Measurements from ENCODE around the gene HAPLN2.
"Not testable (repeated sequence)": the region's sequence is repeated elsewhere in the genome, so short reads cannot be mapped to it uniquely, and the experiment has no call there.

Gene HAPLN2

DNA sequence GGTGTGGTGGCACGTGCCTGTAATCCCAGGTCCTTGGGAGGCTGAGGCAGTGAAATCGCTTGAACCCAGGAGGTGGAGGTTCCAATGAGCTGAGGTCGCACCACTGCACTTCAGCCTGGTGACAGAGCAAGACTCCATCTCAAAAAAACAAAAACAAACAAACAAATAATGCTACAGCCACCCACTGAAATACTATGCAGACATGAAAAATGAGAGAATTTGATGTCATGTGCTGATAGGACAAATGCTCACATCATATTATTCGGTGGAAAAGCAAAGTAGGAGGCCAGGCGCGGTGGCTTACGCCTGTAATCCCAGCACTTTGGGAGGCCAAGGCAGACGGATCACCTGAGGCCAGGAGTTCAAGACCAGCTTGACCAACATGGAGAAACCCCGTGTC lies 9.1 kb upstream of the HAPLN2 start:
- not testable (repeated sequence) for H3K18ac ChIP-seq (ENCODE audit: low read depth in 1 of 2, low read length in 2 of 2); H3K36me3 ChIP-seq (ENCODE audit: control insufficient read depth in 1 of 2, insufficient read depth in 2 of 2, low read depth in 1 of 2, low read length in 2 of 2); H2BK120ac ChIP-seq (ENCODE audit: low read depth, low read length); H3K23ac ChIP-seq (ENCODE audit: low read length in 2 of 2); H3K27ac ChIP-seq (ENCODE audit: low read length, poor library complexity, severe bottlenecking); H3K4me2 ChIP-seq (ENCODE audit: low read length, poor library complexity, severe bottlenecking); DNase-seq; H2AK5ac ChIP-seq (ENCODE audit: low read length, severe bottlenecking); H4K8ac ChIP-seq (ENCODE audit: low read length); H2BK12ac ChIP-seq (ENCODE audit: low read length in 2 of 2); H3K4ac ChIP-seq (ENCODE audit: low read depth in 1 of 2, low read length in 2 of 2); H2BK15ac ChIP-seq (ENCODE audit: low read depth, poor library complexity, severe bottlenecking); H2AFZ ChIP-seq (ENCODE audit: low read depth, low read length); H3K9ac ChIP-seq (ENCODE audit: low read length); H3K4me3 ChIP-seq (ENCODE audit: insufficient read depth in 1 of 2, low read depth in 1 of 2, low read length in 2 of 2); H3K4me1 ChIP-seq (ENCODE audit: control insufficient read depth, insufficient read depth, low read depth, low read length); H2BK5ac ChIP-seq (ENCODE audit: low read depth, low read length, poor library complexity, severe bottlenecking); H3K14ac ChIP-seq (ENCODE audit: low read length in 2 of 2); H3K9me3 ChIP-seq (ENCODE audit: control insufficient read depth, low read length); H3K79me1 ChIP-seq (replicated peaks; ENCODE audit: low read length, poor library complexity, severe bottlenecking); H4K91ac ChIP-seq (ENCODE audit: low read length)
- peaks cover 14 to 23% of the 10 kb centered on the region in 2 experiments for H3K27me3 ChIP-seq (ENCODE audit: control insufficient read depth in 1 of 2, insufficient read depth in 1 of 2, low read length in 2 of 2)
- 91% methylated on average over 6 of the region's 9 CpGs for WGBS

GRCh38 chr1:156612666-156613065 lies 6.5 kb upstream of the HAPLN2 start:
- Histone ChIP-seq H3K79me1 (replicated peaks; ENCODE audit: low read length, poor library complexity, severe bottlenecking) (no peaks in the 10 kb centered on the region), H2BK5ac (ENCODE audit: low read depth, low read length, poor library complexity, severe bottlenecking) (no peak overlapping the region), H2AFZ (ENCODE audit: low read depth, low read length) (no peak overlapping the region), H3K14ac (ENCODE audit: low read length in 2 of 2) (no peak overlapping the region), H3K36me3 (ENCODE audit: control insufficient read depth in 1 of 2, insufficient read depth in 2 of 2, low read depth in 1 of 2, low read length in 2 of 2) (no peaks in the 10 kb centered on the region), H3K27me3 (ENCODE audit: control insufficient read depth in 1 of 2, insufficient read depth in 1 of 2, low read length in 2 of 2) (peaks cover 31 to 32% of the 10 kb centered on the region in 2 experiments), H4K91ac (ENCODE audit: low read length) (no peak overlapping the region), H3K4me2 (ENCODE audit: low read length, poor library complexity, severe bottlenecking) (no peak overlapping the region), H2AK5ac (ENCODE audit: low read length, severe bottlenecking) (no peak overlapping the region), H3K4me1 (ENCODE audit: control insufficient read depth, insufficient read depth, low read depth, low read length) (no peaks in the 10 kb centered on the region), H4K8ac (ENCODE audit: low read length) (no peak overlapping the region), H3K4me3 (ENCODE audit: insufficient read depth in 1 of 2, low read depth in 1 of 2, low read length in 2 of 2) (no peak overlapping the region), H3K23ac (ENCODE audit: low read length in 2 of 2) (no peak overlapping the region), H3K27ac (ENCODE audit: low read length, poor library complexity, severe bottlenecking) (no peak overlapping the region), H3K18ac (ENCODE audit: low read depth in 1 of 2, low read length in 2 of 2) (no peak overlapping the region), H2BK12ac (ENCODE audit: low read length in 2 of 2) (peak overlapping the region in 1 of 2 experiments; percentile 18), H2BK120ac (ENCODE audit: low read depth, low read length) (no peak overlapping the region), H3K9ac (ENCODE audit: low read length) (no peak overlapping the region), H3K9me3 (ENCODE audit: control insufficient read depth, low read length) (no peaks in the 10 kb centered on the region), H3K4ac (ENCODE audit: low read depth in 1 of 2, low read length in 2 of 2) (no peak overlapping the region), H2BK15ac (ENCODE audit: low read depth, poor library complexity, severe bottlenecking) (no peak overlapping the region)
- 50% methylated on average over 2 of the region's 3 CpGs for WGBS
- DNase-seq: no peak

DNA sequence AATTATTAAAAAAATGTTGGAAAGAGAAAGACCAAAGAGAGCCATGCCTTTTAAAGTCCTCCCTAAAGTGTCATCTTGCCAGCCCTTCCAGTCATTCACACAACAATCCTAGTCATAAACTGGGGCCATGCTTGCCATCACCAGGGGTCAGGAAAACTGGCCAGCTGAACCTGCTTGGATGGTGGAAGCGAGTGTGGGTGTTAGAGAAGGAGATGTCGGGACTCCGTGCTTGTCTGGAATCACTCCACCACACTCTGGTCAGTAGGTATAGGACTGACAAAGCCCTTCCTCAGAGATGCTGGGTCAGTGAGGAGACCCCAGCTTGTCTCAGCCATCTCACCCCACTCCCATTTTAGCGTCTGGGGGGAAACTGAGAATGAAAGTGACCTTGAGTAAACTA lies 3.3 kb upstream of the HAPLN2 start:
- Histone ChIP-seq H2BK5ac (ENCODE audit: low read depth, low read length, poor library complexity, severe bottlenecking) (no peak overlapping the region), H2AK5ac (ENCODE audit: low read length, severe bottlenecking) (no peak overlapping the region), H3K27me3 (ENCODE audit: control insufficient read depth in 1 of 2, insufficient read depth in 1 of 2, low read length in 2 of 2) (peaks cover 53 to 54% of the 10 kb centered on the region in 2 experiments), H3K27ac (ENCODE audit: low read length, poor library complexity, severe bottlenecking) (no peak overlapping the region), H4K8ac (ENCODE audit: low read length) (peak overlapping the region; percentile 75), H2BK120ac (ENCODE audit: low read depth, low read length) (peak overlapping the region; percentile 79), H3K9me3 (ENCODE audit: control insufficient read depth, low read length) (no peaks in the 10 kb centered on the region), H3K4me2 (ENCODE audit: low read length, poor library complexity, severe bottlenecking) (no peak overlapping the region), H2AFZ (ENCODE audit: low read depth, low read length) (no peak overlapping the region), H3K23ac (ENCODE audit: low read length in 2 of 2) (no peak overlapping the region), H2BK12ac (ENCODE audit: low read length in 2 of 2) (peak overlapping the region in 1 of 2 experiments; percentile 96), H3K79me1 (replicated peaks; ENCODE audit: low read length, poor library complexity, severe bottlenecking) (no peaks in the 10 kb centered on the region), H2BK15ac (ENCODE audit: low read depth, poor library complexity, severe bottlenecking) (no peak overlapping the region), H3K4ac (ENCODE audit: low read depth in 1 of 2, low read length in 2 of 2) (peak overlapping the region in 1 of 2 experiments; percentile 54), H3K4me1 (ENCODE audit: control insufficient read depth, insufficient read depth, low read depth, low read length) (no peaks in the 10 kb centered on the region), H3K36me3 (ENCODE audit: control insufficient read depth in 1 of 2, insufficient read depth in 2 of 2, low read depth in 1 of 2, low read length in 2 of 2) (no peaks in the 10 kb centered on the region), H3K4me3 (ENCODE audit: insufficient read depth in 1 of 2, low read depth in 1 of 2, low read length in 2 of 2) (peak overlapping the region in 1 of 2 experiments; percentile 43), H3K14ac (ENCODE audit: low read length in 2 of 2) (peak overlapping the region in 1 of 2 experiments; percentile 26), H3K18ac (ENCODE audit: low read depth in 1 of 2, low read length in 2 of 2) (peak overlapping the region; percentile 40 to 81), H3K9ac (ENCODE audit: low read length) (no peak overlapping the region), H4K91ac (ENCODE audit: low read length) (peak overlapping the region; percentile 43)
- WGBS: no CpG with 5 or more reads among the region's 4 CpGs
- DNase-seq: peak; percentile 63

- Histone ChIP-seq H3K36me3 (ENCODE audit: control insufficient read depth in 1 of 2, insufficient read depth in 2 of 2, low read depth in 1 of 2, low read length in 2 of 2) (no peaks in the 10 kb centered on the region), H3K27ac (ENCODE audit: low read length, poor library complexity, severe bottlenecking) (no peak overlapping the region), H3K79me1 (replicated peaks; ENCODE audit: low read length, poor library complexity, severe bottlenecking) (no peaks in the 10 kb centered on the region), H3K23ac (ENCODE audit: low read length in 2 of 2) (no peak overlapping the region), H3K4me1 (ENCODE audit: control insufficient read depth, insufficient read depth, low read depth, low read length) (no peaks in the 10 kb centered on the region), H2BK120ac (ENCODE audit: low read depth, low read length) (no peak overlapping the region), H3K14ac (ENCODE audit: low read length in 2 of 2) (no peak overlapping the region), H3K9me3 (ENCODE audit: control insufficient read depth, low read length) (no peaks in the 10 kb centered on the region), H3K4ac (ENCODE audit: low read depth in 1 of 2, low read length in 2 of 2) (no peak overlapping the region), H2AK5ac (ENCODE audit: low read length, severe bottlenecking) (no peak overlapping the region), H3K18ac (ENCODE audit: low read depth in 1 of 2, low read length in 2 of 2) (no peak overlapping the region), H2BK15ac (ENCODE audit: low read depth, poor library complexity, severe bottlenecking) (no peak overlapping the region), H2AFZ (ENCODE audit: low read depth, low read length) (no peak overlapping the region), H2BK12ac (ENCODE audit: low read length in 2 of 2) (no peak overlapping the region), H3K27me3 (ENCODE audit: control insufficient read depth in 1 of 2, insufficient read depth in 1 of 2, low read length in 2 of 2) (peaks cover 56 to 59% of the 10 kb centered on the region in 2 experiments), H4K91ac (ENCODE audit: low read length) (no peak overlapping the region), H3K4me3 (ENCODE audit: insufficient read depth in 1 of 2, low read depth in 1 of 2, low read length in 2 of 2) (peak overlapping the region in 1 of 2 experiments; percentile 43), H4K8ac (ENCODE audit: low read length) (no peak overlapping the region), H3K4me2 (ENCODE audit: low read length, poor library complexity, severe bottlenecking) (no peak overlapping the region), H2BK5ac (ENCODE audit: low read depth, low read length, poor library complexity, severe bottlenecking) (no peak overlapping the region), H3K9ac (ENCODE audit: low read length) (no peak overlapping the region)
- WGBS: 3% methylated on average over 5 of the region's 5 CpGs
- peak; percentile 93 for DNase-seq
Observed at GRCh38 chr1:156616463-156616862, 2.8 kb upstream of the HAPLN2 start.
